GM21619 (cell line): ENCODE data around the gene APH1B.
"Not testable (repeated sequence)": the region's sequence is repeated elsewhere in the genome, so short reads cannot be mapped to it uniquely, and the experiment has no call there.

Experiments used
- ATAC-seq: cut with Tn5 transposase; IDR thresholded peaks from one replicate; pipeline ENCODE4 v1.9.1; 2021; ENCODE audit not compliant: unreplicated experiment

APH1B gene

DNA sequence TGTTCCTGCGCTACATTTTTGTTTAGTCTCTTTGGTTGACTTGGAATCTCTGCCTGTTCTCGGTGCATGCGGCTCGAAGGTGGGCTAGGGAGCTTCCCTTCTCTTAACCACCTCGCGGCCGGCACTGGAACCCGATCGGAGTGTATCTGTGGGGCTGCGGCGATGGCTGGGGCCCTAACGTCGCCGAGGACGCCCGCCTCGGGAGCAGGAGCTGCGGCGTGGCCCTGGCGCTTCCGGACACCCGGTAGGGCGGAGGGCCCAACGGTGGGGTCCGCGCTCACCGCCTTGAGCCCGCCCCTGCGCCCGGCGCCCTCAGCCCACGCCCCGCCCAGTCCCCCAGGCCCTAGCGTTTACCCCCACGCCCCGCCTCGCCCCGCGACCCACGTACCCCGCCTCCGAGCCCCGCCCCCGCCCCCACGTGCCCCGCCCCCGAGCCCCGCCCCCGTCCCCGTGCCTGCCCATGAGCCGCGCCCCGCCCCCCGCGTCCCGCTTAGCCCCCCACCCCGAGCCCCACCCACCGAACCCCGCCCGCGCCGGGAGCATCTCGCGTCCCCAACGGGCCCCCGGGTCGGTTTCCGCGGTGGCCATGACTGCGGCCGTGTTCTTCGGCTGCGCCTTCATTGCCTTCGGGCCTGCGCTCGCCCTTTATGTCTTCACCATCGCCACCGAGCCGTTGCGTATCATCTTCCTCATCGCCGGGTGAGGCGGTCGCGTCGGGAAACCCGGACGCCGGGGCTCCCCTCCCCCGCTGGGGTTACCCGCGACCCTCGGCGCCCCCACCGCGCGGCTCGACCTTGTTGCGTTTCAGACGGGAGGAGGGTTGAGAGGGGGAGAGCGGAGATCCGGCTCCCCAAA is at the start of gene APH1B:
Gene APH1B, plus strand, starts transcription at position 568 of the 855 bp plus-strand sequence. Its CDS starts 19 bp downstream, at position 587.
- peak; percentile 77 for ATAC-seq

DNA sequence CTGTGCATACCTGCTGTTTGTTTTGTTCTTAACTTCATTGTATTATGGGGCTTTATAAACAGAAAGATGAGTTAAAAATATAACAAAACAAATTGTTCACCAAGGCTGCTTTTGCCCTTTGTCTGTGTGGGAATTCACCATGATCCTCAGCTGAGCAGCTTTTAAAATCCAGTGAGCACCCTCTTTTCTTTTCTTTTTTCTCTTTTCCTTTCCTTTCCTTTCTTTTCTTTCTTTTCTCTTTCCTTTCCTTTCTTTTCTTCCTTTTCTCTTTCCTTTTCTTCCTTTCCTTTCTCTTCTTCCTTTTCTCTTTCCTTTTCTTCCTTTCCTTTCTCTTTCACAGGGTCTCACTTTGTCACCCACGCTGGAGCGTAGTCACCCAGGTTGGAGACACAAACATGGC is 49.7 kb upstream of the APH1B start:
- ATAC-seq: no peak

DNA sequence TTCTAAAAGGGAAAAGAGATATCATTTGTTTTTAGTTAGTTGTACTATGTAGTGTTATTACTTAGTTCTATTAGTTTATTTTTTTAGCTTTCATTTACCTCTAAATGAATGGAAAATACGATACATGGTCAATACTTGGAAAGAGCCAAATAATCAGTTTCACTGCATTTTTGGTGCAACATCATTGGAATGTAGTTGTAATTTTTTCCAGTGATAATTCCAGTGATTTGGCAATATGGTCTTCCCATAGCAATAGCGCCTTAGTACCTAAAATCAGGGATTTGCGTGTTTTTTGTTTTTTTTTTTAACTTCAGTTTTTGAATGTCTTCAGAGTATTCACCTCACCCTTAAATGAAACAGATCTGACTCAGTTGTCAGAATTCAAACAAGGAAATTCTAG is 46.2 kb upstream of the APH1B start:
- no peak for ATAC-seq

DNA sequence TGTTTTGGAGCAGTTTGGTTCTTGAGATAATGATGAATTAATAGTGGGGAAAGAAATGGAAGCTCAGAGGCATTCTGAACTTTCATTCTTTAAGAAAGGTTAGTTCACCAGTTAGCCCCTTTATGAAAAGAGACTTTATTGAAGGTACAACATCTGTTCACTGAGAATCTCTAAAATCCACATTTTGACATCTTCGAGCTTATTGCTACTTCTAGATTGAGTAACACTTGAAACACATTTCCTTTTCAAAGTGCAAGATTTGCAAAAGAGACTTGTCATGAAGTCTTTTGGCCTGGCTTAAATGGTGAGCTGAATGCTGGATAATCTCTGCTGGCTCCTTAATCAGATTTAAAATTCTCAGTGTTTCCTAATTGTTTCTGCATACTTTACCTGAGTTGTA is 45.7 kb upstream of the APH1B start:
- no peak for ATAC-seq

DNA sequence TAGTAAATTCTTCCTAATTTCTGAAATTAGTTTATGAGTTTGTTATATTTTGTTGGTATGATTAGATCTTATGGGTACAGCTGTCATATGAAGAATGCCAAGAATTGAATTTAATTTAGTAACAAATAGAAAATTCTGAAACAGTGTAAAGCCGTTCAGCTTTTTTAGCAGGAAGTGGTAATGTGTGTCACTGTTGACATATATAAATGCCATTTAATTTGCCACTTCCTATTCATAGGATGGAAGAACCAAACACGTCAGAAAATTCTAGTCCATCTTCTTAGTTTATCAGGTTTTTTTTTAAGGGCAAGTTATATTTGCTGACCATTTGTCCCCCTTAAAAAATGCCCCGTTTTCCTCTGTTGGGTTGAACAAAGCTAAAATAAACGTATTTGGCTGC is 45.0 kb upstream of the APH1B start:
- no peak for ATAC-seq

DNA sequence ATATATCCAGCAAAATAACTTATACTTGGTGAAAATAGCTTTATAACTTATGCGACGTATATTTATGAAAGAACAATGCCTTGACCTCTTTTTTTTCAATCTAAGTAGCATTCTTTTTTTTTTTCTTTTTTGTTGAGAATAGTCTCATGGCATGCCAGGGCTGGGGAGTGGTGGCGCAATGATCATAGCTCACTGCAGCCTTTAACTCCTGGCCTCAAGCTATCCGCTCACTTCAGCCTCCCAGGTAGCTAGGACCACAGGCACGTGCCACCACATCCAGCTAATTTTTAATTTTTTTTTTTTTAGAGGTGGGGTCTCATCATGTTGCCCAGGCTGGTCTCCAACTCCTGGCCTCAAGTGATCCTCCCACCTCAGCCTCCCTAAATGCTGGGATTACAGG is 44.5 kb upstream of the APH1B start:
- ATAC-seq: no peak

DNA sequence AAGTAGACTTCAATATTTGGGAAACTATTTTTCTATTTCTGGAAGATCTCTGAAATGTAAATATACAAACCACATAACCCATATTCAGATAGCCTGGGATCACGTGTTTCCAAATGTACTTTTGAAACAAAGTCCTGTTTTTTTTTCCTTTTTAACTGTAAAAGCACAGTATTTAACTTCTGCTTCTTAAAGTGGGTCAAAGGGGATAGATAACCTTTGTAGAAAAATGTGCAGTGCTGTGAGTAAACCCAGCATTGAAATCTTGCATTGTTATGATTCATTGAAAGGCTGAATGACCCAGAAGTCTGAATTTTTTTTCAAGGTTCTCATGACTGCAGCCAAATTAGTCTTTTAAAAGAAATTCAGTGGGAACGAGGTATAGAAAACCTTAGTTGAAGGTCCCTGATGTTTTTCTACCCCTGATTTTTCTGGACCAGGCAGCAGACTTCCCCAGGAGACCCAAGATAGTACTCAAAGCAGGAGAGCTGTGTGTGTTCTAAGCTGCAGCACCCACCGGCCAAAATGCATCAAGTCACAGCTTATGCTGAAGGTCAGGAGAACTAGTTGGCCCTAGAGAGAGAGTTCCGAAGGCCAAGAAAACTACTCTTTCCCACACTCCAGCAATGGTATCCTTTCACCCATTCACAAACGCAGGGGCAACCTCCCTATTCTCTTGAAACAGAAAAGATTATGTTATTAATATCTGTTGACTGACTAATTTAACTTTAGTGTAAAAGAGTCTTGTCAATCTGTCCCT is 43.6 kb upstream of the APH1B start:
- ATAC-seq: no peak

DNA sequence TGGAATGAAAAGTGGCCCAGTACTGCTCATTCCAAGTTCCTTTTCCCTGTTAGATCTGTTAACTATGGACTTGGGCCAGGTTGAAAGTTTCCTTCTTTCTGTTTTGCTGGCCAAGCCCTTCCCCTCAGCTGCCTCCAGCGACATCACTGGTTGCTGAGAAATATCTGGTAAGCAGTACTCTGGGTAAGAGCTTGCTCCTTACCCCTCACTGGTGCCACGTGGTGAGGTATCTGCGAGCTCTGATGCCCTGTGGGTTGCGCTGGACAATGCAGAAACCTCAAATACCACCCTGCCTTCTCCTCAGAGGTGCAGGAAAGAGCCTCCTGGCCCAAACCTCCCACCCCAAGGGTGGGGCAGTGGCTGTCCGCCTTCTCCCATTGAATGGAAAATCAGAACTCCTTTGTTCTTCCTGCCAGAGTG is 42.9 kb upstream of the APH1B start:
- ATAC-seq: no peak

DNA sequence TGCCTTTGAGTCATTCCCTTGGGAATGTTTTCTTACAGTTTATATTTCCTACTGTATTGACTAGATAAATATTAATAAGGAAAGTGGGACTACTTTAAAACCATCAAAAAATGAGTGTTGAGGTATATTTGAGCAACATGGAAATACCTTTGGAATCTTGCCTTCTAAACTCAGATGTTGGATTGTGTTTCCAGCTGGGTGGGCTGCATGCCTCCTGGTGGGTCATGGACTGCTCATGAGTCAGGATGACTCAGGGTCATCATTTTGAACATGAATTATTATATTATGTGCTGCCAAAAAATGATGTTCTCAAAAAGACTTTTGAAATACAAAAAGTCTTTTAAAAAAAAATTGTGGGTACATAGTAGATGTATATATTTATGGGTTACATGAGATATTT is 41.1 kb upstream of the APH1B start:
- no peak for ATAC-seq

DNA sequence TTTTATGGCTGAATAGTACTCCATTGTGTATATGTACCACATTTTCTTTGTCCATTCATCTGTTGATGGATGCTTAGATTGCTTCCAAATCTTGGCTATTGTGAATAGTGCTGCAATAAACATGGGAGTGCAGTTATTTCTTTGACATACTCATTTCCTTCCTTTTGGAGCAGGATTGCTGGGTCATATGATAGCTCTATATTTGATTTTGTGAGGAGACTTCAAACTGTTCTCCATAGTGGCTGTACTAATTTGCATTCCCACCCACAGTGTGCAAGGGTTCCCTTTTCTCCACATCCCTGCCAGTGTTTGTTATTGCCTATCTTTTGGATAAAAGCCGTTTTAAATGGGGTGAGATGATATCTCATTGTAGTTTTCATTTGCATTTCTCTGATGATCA is 40.3 kb upstream of the APH1B start:
- ATAC-seq: not testable (repeated sequence)

DNA sequence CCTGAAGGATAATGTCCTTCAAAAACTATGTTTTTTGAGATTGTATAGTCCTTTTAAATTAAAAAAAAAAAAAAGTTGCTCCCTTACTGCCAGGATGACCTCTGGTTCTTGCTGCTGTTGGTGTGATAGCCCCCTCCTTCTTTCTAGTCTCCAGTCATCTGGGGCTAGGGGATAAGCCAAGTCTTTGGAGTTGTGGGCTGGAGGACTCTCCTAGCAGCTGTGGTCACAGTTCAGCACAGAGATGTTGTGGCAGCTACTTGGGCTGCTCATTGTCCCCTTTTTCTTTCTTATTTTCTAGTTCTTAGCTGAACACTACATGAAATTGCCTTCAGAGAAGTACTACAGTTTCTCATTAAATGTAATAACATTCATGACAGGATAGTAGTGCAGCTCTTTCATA is 39.2 kb upstream of the APH1B start:
- ATAC-seq: no peak

DNA sequence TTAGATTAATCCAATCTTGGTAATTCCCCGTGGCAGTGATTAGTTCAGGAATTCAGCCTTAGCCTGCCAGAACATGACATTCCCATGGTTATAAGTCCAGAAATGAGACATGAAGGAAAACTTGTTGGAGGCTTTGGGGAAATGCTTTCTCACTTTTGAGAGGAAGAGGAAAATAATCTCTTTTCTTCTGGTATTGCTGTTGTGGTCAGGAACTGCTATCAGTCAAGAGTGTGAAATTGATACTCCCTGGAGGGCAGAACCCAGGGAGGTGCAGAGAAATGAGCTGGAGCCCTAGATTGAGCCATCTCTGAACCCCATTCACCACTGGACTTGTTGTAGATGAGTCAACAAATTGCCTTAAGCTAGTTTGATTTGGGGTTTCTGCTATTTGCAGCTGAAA is 38.6 kb upstream of the APH1B start:
- peak; percentile 76 for ATAC-seq

DNA sequence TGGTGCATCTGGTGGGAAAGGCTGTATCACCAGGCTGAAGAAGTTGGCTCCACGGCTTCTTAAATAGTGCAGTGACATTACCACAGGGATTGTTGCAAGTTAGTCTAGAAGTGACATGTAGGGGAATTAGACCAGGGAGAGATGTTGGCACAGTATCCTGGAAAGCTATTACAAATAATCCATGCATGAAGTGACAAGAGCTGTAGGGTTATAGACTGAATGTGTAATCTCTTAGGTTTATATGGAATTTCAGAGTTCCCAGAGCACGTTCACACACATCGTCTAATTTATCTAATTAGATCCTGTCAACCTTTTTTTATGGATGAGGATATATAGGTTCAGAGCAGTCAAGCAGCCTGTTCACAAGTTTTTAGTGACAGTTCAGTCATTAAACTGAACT is 37.3 kb upstream of the APH1B start:
- no peak for ATAC-seq

DNA sequence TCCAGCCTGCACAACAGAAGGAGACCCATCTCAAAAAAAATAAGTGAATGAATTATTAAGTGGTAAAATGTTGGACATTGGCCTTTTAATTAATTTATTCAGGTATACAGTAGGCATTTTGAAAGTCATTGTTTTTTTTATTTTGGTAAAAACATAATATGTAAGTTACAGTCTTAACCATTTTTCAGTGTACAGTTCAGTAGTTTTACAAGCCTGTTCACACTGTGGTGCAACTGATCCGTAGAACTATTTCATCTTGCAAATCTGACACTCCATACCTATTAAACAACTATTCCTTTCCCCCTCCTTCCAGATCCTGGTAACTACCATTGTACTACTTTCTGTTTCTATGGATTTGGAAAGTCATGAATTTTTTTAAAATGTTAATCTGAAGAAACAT is 36.1 kb upstream of the APH1B start:
- no peak for ATAC-seq

DNA sequence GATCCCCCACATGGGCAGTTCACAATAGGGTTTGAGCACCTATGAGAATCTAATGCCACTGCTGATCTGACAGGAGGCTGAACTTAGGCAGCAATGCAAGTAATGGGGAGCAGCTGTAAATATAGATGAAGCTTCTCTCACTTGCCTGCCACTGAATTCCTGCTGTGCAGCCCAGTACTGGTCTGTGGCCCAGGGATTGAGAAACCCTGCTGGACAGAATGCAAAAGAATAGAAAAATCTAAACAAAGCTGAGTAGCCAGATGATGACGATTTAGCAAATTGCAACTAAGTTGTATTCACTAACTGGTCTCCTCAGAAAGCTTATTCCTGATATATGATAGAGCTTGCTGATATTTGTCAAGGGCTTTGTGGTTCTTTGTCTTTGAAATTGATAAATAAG is 34.3 kb upstream of the APH1B start:
- ATAC-seq: no peak

DNA sequence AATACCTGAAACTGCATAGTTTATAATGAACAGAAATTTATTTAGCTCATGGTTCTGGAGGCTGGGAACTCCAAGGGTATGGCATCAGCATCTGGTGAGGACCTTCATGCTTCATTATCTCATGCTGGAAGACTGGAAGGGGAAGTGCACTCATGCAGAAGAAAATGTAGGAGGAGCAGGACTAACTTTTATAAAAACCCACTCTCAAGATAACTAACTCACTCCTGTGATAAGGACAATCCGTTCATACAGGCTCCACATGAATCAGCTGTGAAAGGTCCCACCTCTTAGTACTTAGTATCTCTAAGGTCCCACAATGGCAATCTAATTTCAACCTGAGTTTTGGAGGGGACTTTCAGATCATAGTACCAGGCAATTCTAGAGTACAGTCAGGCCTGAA is 33.6 kb upstream of the APH1B start:
- no peak for ATAC-seq

DNA sequence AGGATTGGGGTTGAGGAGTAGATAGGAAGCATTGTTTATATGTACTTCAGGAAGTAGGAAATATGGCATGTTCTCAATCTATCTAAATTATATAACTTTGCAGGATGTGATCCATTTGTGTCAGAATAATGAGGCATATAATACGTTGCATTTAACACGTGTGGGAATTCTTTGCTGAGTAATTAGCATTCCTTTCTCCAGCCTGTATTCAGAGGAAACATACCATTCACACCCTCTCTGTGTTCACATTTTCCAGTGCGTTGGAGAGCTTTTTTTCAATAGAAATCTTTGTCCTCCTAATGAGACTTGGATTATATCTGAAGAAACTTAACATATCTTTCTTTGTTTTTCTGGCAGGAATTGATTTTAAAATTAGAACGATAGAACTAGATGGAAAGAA is 33.0 kb upstream of the APH1B start:
- ATAC-seq: no peak

DNA sequence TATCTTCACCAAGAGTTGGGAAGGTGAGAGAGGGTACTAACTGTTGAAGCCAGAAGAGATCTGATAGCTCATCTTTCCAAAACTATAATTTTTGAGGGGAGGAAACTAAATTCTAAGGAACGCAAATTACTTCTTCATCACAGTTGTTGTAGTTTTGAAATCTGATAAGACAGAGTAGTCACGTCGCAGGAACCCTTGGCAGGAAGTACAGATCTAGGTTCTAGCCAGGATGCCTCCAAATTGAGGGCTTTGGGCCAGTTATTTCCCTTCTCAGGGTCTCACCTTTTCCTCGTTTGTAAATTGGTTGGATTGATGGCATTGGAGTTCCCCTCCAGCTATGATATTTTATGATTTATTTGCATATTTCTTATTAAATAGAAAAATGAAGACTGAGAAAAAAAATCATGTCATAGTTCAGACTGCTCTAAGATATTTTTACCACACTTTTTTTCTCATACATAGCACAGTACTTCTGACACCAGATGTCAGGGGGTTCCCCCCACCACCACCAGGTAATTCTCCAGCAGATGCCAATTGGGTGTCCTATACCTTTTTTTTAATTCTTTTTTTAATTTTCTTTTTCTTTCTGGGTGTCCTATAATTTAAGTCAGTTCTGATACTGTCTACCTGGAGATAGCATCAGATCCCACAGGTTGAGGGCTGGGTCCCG is 32.3 kb upstream of the APH1B start:
- no peak for ATAC-seq

DNA sequence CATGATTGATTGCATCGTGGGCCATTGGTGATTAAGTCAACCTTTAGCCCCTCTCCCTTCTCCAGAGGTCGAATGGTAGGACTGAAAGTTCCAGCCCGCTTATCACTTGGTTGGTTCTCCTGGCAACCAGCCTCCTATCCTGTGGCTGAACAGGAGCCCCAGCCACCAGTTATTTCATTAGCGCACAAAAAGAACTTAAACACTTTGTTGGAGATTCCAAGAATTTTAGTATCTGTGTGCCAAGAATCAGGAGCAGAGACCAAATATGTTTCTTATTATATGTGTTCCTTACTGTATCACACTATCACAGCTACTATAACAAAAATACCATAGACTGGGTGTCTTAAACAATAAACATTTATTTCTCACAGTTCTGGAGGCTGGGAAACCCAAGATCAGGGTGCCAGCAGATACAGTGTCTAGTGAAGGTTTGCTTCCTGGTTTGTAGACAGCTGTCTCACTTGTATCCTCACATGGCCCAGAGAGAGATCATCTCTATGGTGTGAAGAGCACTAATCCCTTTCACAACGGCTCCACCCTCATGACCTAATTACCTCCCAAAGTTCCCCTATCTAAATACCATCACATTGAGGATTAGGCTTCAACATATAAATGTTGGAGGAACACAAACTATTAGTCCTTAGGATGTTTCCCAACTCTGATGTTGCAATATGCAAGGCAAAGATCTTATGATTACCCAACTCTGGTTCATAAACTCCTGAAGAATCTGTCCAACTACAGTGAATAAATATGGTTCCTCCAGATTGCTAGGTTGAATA is 30.5 kb upstream of the APH1B start:
- no peak for ATAC-seq

DNA sequence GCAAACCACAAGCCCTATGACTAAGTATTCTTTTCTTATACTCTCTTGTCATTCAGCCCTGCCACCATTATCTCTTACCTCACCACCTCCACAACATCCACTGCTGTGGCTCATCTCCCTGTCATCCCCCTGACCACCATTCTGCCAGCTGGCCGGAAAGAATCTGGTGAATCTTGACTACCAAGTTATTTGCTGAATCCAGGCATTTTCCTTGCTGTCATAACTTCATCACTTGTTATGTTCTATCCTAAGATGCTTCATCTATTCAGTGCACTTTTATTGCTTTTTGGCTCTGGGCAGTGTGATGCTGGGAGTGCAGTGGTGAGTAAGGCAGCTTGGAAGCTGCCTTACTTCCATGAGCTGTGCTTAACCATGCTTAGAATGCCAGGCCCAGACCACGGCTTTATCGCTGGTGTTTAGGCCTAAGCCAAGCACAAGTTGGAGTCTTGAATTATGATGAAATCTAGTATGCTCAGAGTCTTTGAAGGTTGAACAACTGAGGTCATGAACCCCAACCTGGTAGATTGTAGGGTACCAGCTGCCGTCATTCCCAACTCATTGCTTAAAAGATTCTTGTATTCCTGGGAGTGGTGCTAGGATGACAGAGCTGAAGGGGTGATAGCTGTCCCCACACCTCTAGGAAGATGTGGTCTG is 27.0 kb upstream of the APH1B start:
- ATAC-seq: no peak

DNA sequence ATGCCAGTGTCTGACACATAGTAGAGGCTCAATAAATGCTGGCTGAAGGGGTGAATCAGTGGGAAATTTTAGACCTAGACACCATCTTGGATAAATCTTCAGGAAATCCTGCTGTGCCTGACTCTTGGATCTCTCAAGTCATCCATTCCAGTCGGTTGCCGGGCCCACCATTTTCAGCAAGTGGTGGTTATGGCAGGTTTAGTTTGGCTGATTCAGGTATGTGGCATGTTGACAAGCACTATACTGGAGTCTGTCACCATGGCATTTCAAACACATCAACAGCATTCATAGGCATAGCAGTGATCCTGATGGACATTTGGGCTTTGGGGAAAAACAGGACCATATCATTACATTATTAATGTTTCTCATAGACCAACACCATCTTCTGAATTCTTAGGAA is 25.7 kb upstream of the APH1B start:
- no peak for ATAC-seq
